Measurements from ENCODE around the gene DCAF8L2.

The DCAF8L2 gene

DNA sequence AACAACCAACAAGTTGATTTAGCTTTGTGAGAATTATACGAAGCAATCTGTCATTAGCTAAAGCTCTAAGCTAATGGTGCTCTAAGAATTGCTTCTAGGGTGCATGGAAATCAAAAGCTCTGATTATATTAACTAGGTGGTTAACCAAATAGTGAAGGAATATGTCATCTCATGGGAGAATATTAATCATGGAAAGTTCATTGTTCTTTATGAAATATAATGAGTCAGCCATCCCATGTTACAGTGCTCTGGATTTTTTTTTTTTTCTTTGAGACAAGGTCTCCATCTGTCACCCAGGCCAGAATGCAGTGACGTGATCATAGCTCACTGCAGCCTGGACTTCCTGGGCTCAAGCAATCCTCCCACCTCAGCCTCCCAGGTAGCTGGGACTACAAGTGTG, 10.5 kb downstream of the DCAF8L2 start:
- H3K27me3 ChIP-seq (ENCODE audit: insufficient read depth, low read length): no peaks in the 10 kb centered on the region
- H3K9me3 ChIP-seq (ENCODE audit: low read length): no peaks in the 10 kb centered on the region
- no peaks in the 10 kb centered on the region for H3K79me2 ChIP-seq (ENCODE audit: insufficient read depth, low read length)
- no peaks in the 10 kb centered on the region for H3K4me1 ChIP-seq (ENCODE audit: insufficient read depth, low read length, severe bottlenecking)
- no peaks in the 10 kb centered on the region for H4K20me1 ChIP-seq (ENCODE audit: insufficient read depth, low read length)
- no peaks in the 10 kb centered on the region for H3K9me2 ChIP-seq (ENCODE audit: low read depth, low read length)
- no peak overlapping the region for H3K4me2 ChIP-seq (ENCODE audit: low read length)
- no peak overlapping the region for H3K9ac ChIP-seq (ENCODE audit: low read length)
- H3K4me3 ChIP-seq (ENCODE audit: low read depth, low read length, poor library complexity, severe bottlenecking): no peak overlapping the region
- H3F3A ChIP-seq (ENCODE audit: insufficient read depth, low read length): no peaks in the 10 kb centered on the region
- TF ChIP-seq, protein P1, sequence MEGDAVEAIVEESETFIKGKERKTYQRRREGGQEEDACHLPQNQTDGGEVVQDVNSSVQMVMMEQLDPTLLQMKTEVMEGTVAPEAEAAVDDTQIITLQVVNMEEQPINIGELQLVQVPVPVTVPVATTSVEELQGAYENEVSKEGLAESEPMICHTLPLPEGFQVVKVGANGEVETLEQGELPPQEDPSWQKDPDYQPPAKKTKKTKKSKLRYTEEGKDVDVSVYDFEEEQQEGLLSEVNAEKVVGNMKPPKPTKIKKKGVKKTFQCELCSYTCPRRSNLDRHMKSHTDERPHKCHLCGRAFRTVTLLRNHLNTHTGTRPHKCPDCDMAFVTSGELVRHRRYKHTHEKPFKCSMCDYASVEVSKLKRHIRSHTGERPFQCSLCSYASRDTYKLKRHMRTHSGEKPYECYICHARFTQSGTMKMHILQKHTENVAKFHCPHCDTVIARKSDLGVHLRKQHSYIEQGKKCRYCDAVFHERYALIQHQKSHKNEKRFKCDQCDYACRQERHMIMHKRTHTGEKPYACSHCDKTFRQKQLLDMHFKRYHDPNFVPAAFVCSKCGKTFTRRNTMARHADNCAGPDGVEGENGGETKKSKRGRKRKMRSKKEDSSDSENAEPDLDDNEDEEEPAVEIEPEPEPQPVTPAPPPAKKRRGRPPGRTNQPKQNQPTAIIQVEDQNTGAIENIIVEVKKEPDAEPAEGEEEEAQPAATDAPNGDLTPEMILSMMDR (IDR thresholded peaks at IDR 0.05; ENCODE audit: low read length): no peak
- TF ChIP-seq EZH2 (IDR thresholded peaks at IDR 0.05; ENCODE audit: borderline replicate concordance, low read length): no peak
- no peak overlapping the region for H3K27ac ChIP-seq (ENCODE audit: low read depth, low read length, poor library complexity, severe bottlenecking)
- no peak overlapping the region for H2AFZ ChIP-seq (ENCODE audit: low read length)
- no peaks in the 10 kb centered on the region for H3K36me3 ChIP-seq (ENCODE audit: insufficient read depth, low read length)

DNA sequence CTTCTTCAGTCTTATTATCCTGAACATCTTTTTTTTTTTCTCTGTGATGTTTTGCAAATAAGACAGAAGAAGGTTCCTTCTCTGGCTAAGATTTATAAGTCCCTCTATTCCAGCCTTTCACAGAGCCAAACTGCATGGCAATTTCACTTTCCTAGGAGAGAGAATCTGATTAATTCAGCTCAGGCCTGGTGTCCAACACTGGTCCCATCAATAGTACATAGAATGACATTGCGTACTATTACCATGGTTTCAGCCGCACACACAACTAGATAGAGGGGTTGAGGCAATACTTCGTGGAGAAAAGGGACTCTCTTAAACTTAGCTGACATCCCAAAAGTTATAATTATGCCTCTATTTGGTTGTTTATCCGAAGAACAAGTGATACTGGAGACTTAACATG, 18.5 kb downstream of the DCAF8L2 start:
- H3K36me3 ChIP-seq (ENCODE audit: insufficient read depth, low read length): no peaks in the 10 kb centered on the region

DNA sequence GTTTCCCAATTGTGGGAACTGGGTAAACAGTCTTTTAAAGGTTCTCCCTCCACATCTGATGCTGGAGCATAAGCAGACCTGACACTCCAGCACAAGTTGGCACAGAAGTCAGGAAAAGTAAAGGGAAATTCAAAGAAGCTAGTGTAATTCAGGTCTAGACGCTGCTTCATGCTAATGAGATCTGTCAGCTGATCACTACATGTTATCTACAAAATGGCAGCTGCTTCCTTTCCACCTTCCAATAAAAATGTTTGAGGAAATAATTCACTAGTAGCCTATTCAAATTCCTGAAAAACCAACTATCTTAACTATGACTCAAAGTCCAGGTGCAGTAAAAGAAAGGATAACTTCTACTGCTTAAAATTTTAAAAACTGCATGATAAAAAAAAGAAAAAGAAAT, 29.3 kb downstream of the DCAF8L2 start:
- no peaks in the 10 kb centered on the region for H3K79me2 ChIP-seq (ENCODE audit: insufficient read depth, low read length)
- H3K4me3 ChIP-seq (ENCODE audit: low read depth, low read length, poor library complexity, severe bottlenecking): no peak overlapping the region
- no peaks in the 10 kb centered on the region for H4K20me1 ChIP-seq (ENCODE audit: insufficient read depth, low read length)
- H3K4me1 ChIP-seq (ENCODE audit: insufficient read depth, low read length, severe bottlenecking): no peaks in the 10 kb centered on the region
- no peak overlapping the region for H3K27ac ChIP-seq (ENCODE audit: low read depth, low read length, poor library complexity, severe bottlenecking)
- no peak overlapping the region for H3K9ac ChIP-seq (ENCODE audit: low read length)
- no peaks in the 10 kb centered on the region for H3F3A ChIP-seq (ENCODE audit: insufficient read depth, low read length)
- no peaks in the 10 kb centered on the region for H3K9me2 ChIP-seq (ENCODE audit: low read depth, low read length)
- H3K27me3 ChIP-seq (ENCODE audit: insufficient read depth, low read length): no peaks in the 10 kb centered on the region
- no peaks in the 10 kb centered on the region for H3K36me3 ChIP-seq (ENCODE audit: insufficient read depth, low read length)
- TF ChIP-seq EZH2 (IDR thresholded peaks at IDR 0.05; ENCODE audit: borderline replicate concordance, low read length): no peak
- TF ChIP-seq, protein P1 (IDR thresholded peaks at IDR 0.05; ENCODE audit: low read length): no peak
- H3K4me2 ChIP-seq (ENCODE audit: low read length): no peak overlapping the region
- H2AFZ ChIP-seq (ENCODE audit: low read length): no peak overlapping the region
- no peaks in the 10 kb centered on the region for H3K9me3 ChIP-seq (ENCODE audit: low read length)

More for the DNA sequence above, 18.5 kb downstream of the DCAF8L2 start:
- Histone ChIP-seq H3K27ac (ENCODE audit: low read depth, low read length, poor library complexity, severe bottlenecking) (no peak overlapping the region), H3K27me3 (ENCODE audit: insufficient read depth, low read length) (no peaks in the 10 kb centered on the region), H3F3A (ENCODE audit: insufficient read depth, low read length) (no peaks in the 10 kb centered on the region), H4K20me1 (ENCODE audit: insufficient read depth, low read length) (no peaks in the 10 kb centered on the region), H3K4me1 (ENCODE audit: insufficient read depth, low read length, severe bottlenecking) (no peaks in the 10 kb centered on the region), H3K4me3 (ENCODE audit: low read depth, low read length, poor library complexity, severe bottlenecking) (no peak overlapping the region), H3K9me3 (ENCODE audit: low read length) (no peaks in the 10 kb centered on the region), H3K9ac (ENCODE audit: low read length) (no peak overlapping the region), H3K79me2 (ENCODE audit: insufficient read depth, low read length) (no peaks in the 10 kb centered on the region), H3K4me2 (ENCODE audit: low read length) (no peak overlapping the region), H2AFZ (ENCODE audit: low read length) (no peak overlapping the region), H3K9me2 (ENCODE audit: low read depth, low read length) (no peaks in the 10 kb centered on the region)
- TF ChIP-seq EZH2 (IDR thresholded peaks at IDR 0.05; ENCODE audit: borderline replicate concordance, low read length): no peak
- TF ChIP-seq, protein P1 (IDR thresholded peaks at IDR 0.05; ENCODE audit: low read length): no peak

Data from OCI-LY1 (cell line).